K562 (cell line): ENCODE measurements around the gene COL11A2. TPM values are rescaled to one million over a fixed set of nuclear protein-coding genes. Genes with fewer than 3 reads are reported as not detected.

Source experiments
- ATAC-seq: fragments of 200-7000 bp; cut with Tn5 transposase; 3 replicates; pipeline ENCODE4 v1.9.1; 2020; ENCODE audit warnings: moderate library complexity
- BruUV-seq: library from RNA; stranded (reverse); fragments of 400-500 nt; replicated peaks from 2 replicates; lab custom pipeline; 2021; lab: Mats Ljungman, UMichigan
- CTCF ChIA-PET: fragments of 300-600 bp; formaldehyde crosslinking; extraction: SDS; loops from one replicate; lab custom pipeline; 2021; ENCODE audit warnings: low intra/inter-chr PET ratio; lab: Yijun Ruan, JAX
- POLR2A ChIA-PET: fragments of 300-600, 350-650 bp; sonication (Branson Sonifier 250); formaldehyde crosslinking; extraction: SDS; loops from one replicate; lab custom pipeline; 2021; ENCODE audit warnings: antibody characterized with exemption, inconsistent platforms; lab: Yijun Ruan, JAX
- DNase-seq, 4 experiments: peaks; one replicate each; pipeline versions ENCODE4 v3.0.0 to v3.0.0-alpha.2; 2011 to 2018; ENCODE audit warnings: low spot score in 3 of 4, mixed read lengths in 3 of 4; ENCODE audit errors: extremely low read depth in 1 of 4
- FAIRE-seq: peaks from 2 replicates; lab custom pipeline; 2011; peaks lifted over from hg19 to GRCh38; lab: Jason Lieb, UNC
- H2AFZ ChIP-seq: 2 replicates; pipeline ENCODE4 v1.6.0; 2011; ENCODE audit warnings: low read depth, low read length, control low read depth, inconsistent platforms
- H3K27ac ChIP-seq: fragments of 200-600 bp; 3 replicates; pipeline ENCODE4 v1.8.0; 2011; ENCODE audit warnings: low read depth, mild to moderate bottlenecking, control low read depth, inconsistent platforms, low read length, moderate library complexity, mixed read lengths; ENCODE audit errors: extremely low read depth
- H3K27me3 ChIP-seq, 2 experiments: fragments of 300-600 bp in 1 of 2; 2 replicates in 1 of 2; 3 replicates in 1 of 2; pipeline versions ENCODE4 v1.6.0 to v1.8.0; 2011; ENCODE audit warnings: inconsistent platforms in 2 of 2, low read length in 2 of 2, mild to moderate bottlenecking in 1 of 2, mixed read lengths in 1 of 2, moderate library complexity in 1 of 2; ENCODE audit not compliant: control insufficient read depth in 2 of 2, insufficient read depth in 2 of 2
- H3K36me3 ChIP-seq: fragments of 300-600 bp; 3 replicates; pipeline ENCODE4 v1.8.0; 2011; ENCODE audit warnings: mild to moderate bottlenecking, low read length, inconsistent platforms; ENCODE audit not compliant: control insufficient read depth, insufficient read depth
- H3K4me1 ChIP-seq, 2 experiments: fragments of 200-600 bp in 1 of 2; replicated peaks in 1 of 2; 2 replicates in 1 of 2; 3 replicates in 1 of 2; pipeline versions ENCODE4 v1.5.1 to v1.8.0; 2011; ENCODE audit warnings: inconsistent platforms in 2 of 2, low read length in 2 of 2, mild to moderate bottlenecking in 1 of 2, mixed read lengths in 1 of 2, moderate library complexity in 1 of 2; ENCODE audit not compliant: control insufficient read depth in 2 of 2, insufficient read depth in 2 of 2
- H3K4me2 ChIP-seq: 2 replicates; pipeline ENCODE4 v1.6.1; 2011; ENCODE audit warnings: low read length, control low read depth, inconsistent platforms, mixed read lengths; ENCODE audit not compliant: insufficient read depth
- H3K4me3 ChIP-seq: fragments of 200-600 bp; sonication (generic), shearing (Covaris generic); 2 replicates; pipeline ENCODE4 v1.5.1; 2016; ENCODE audit warnings: control low read depth, inconsistent platforms
- H3K79me2 ChIP-seq: fragments of 200-600 bp; 3 replicates; pipeline ENCODE4 v1.8.0; 2011; ENCODE audit warnings: low read length, inconsistent platforms; ENCODE audit not compliant: control insufficient read depth, insufficient read depth
- H3K9ac ChIP-seq, 2 experiments: 2 replicates each; pipeline versions ENCODE4 v1.6.0 to v1.6.1; 2011; ENCODE audit warnings: low read depth in 2 of 2, low read length in 2 of 2, control low read depth in 1 of 2, inconsistent platforms in 1 of 2, mild to moderate bottlenecking in 1 of 2, mixed read lengths in 1 of 2; ENCODE audit not compliant: insufficient read depth in 1 of 2
- H3K9me1 ChIP-seq: one replicate; pipeline ENCODE4 v1.6.0; 2011; ENCODE audit warnings: inconsistent platforms, mild to moderate bottlenecking, low read length, moderate library complexity; ENCODE audit not compliant: control insufficient read depth, insufficient read depth
- H3K9me3 ChIP-seq: replicated peaks from 2 replicates; pipeline ENCODE4 v1.5.1; 2011; ENCODE audit warnings: low read depth, low read length, inconsistent platforms; ENCODE audit not compliant: control insufficient read depth, insufficient read depth
- H4K20me1 ChIP-seq: replicated peaks from 2 replicates; pipeline ENCODE4 v1.6.1; 2011; ENCODE audit warnings: low read length, inconsistent platforms, mixed read lengths; ENCODE audit not compliant: control insufficient read depth, insufficient read depth
- AFF1 ChIP-seq, 2 experiments: fragments of 450-650 bp; IDR thresholded peaks; 2 replicates each; pipeline ENCODE4 v1.6.1; 2018; ENCODE audit warnings: mild to moderate bottlenecking in 2 of 2, low read depth in 1 of 2; ENCODE audit not compliant: partially characterized antibody in 2 of 2
- BRD4 ChIP-seq: fragments of 200-600 bp; sonication (generic); IDR thresholded peaks from 2 replicates; pipeline ENCODE4 v1.6.1; 2017; ENCODE audit warnings: inconsistent platforms
- L3MBTL2 ChIP-seq: fragments of 450-650 bp; IDR thresholded peaks from 2 replicates; pipeline ENCODE4 v1.6.1; 2016; ENCODE audit warnings: mild to moderate bottlenecking, moderate library complexity
- LEF1 ChIP-seq: fragments of 450-650 bp; IDR thresholded peaks from 2 replicates; pipeline ENCODE4 v1.6.1; 2016; ENCODE audit warnings: mild to moderate bottlenecking
- MYC ChIP-seq, 2 experiments: fragments of 250-450 bp in 1 of 2; sonication (Bioruptor Pico) in 1 of 2; IDR thresholded peaks; 2 replicates each; pipeline versions ENCODE4 v1.5.1 to v1.6.1; 2012 to 2021; ENCODE audit warnings: low read depth in 2 of 2, borderline replicate concordance in 1 of 2, improper control_type of control experiment in 1 of 2, low read length in 1 of 2, mild to moderate bottlenecking in 1 of 2, moderate library complexity in 1 of 2
- ZBTB2 ChIP-seq: fragments of 450-650 bp; IDR thresholded peaks from 2 replicates; pipeline ENCODE4 v1.6.1; 2016; ENCODE audit warnings: antibody characterized with exemption
- ZNF592 ChIP-seq: fragments of 450-650 bp; IDR thresholded peaks from 2 replicates; pipeline ENCODE4 v1.6.1; 2017; ENCODE audit warnings: antibody characterized with exemption, mild to moderate bottlenecking
- WGBS: fragments of 100-300 bp; shearing (Covaris generic); methylation state at CpG from one replicate; pipeline ENCODE4 v1.1.6; 2016; ENCODE audit warnings: low coverage, mixed read lengths; ENCODE audit not compliant: insufficient coverage; ENCODE audit errors: missing lambda C conversion rate; 5-methylcytosine and 5-hydroxymethylcytosine counted together
- in situ Hi-C: fragments of 300-500 bp; cut with MboI; formaldehyde crosslinking; loops from 4 replicates; pipeline ENCODE4 v1.15.0; 2018; ENCODE audit warnings: inconsistent platforms, mixed read lengths
- intact Hi-C: fragments of 100-400 bp; cut with micrococcal nuclease; formaldehyde crosslinking; loops from 2 replicates; pipeline ENCODE4 v1.14.2; 2022
- polyA plus RNA-seq, 8 experiments: library from polyadenylated mRNA; depleted of rRNA in 4 of 8; stranded (reverse) in 5 of 8; unstranded in 3 of 8; fragments of >200 nt; fragmentation: Nextera tagmentation in 2 of 8; fragmentation: Illumina TruSeq in 1 of 8; extraction: Ambion mirVana in 2 of 8; extraction: Trizol in 1 of 8; gene quantifications; 2 replicates each; pipeline versions ENCODE4 v1.2.1 to v1.2.3, GENCODE V29; 2011 to 2014; ENCODE audit warnings: inconsistent platforms in 1 of 8, missing spikeins in 1 of 8
- total RNA-seq, 7 experiments: library from RNA; depleted of rRNA in 6 of 7; stranded (reverse); fragments of >200 nt in 6 of 7; fragmentation: Illumina TruSeq in 2 of 7; extraction: Trizol in 2 of 7; gene quantifications; 2 replicates each; pipeline versions ENCODE4 v1.2.1 to v1.2.3, GENCODE V29; 2011 to 2021; ENCODE audit warnings: low replicate concordance in 1 of 7

Gene COL11A2
- total and polyA plus RNA-seq, 9 of the 15 experiments (the other 6 are each of a cell fraction or from before 2014, with no cell fraction given), result 0.04 to 0.35 (median 0.09) TPM; not detected in 1

- Histone ChIP-seq H3K27me3 (no peaks in the 10 kb centered on the region), H2AFZ (peak overlapping the region; percentile 96), H3K4me3 (peak overlapping the region; percentile 65), H3K9ac (peak overlapping the region; percentile 97 to 100), H3K27ac (peak overlapping the region; percentile 99), H3K9me3 (no peaks in the 10 kb centered on the region), H3K4me2 (peak overlapping the region; percentile 100), H3K4me1 (peaks cover 43 to 46% of the 10 kb centered on the region in 2 experiments; a peak in 4 of 5 replicates), H4K20me1 (peaks cover 22% of the 10 kb centered on the region), H3K9me1 (peaks cover 7% of the 10 kb centered on the region), H3K79me2 (peaks cover 66% of the 10 kb centered on the region), H3K36me3 (peaks cover 58% of the 10 kb centered on the region)
- ATAC-seq (peak; percentile 72), DNase-seq (peak; percentile 97 to 98 (median 98)), FAIRE-seq (peak; percentile 71)
- BruUV-seq, result TSS peak; percentile 54
- ChIA-PET POLR2A (interaction anchor here (1.0 to 1.4 kb wide), 3 partner anchors 8 to 228 kb away, joined by 3 to 5 read pairs (median 4); partner anchors contain the start of gene RING1), CTCF (no interaction called here)
- intact Hi-C loops (loop anchor here (2.0 to 5.0 kb wide), 4 partner anchors 49 to 1067 kb away; partner anchors contain the start of genes FKBPL and PHF1), in situ Hi-C loops (no loop called here)
- WGBS, result 2% methylated on average over 13 of the region's 26 CpGs
- TF ChIP-seq MYC (IDR thresholded peaks at IDR 0.05; ENCODE audit: low read depth, low read length), result peak; percentile 75
- TF ChIP-seq MYC (CRISPR knock-in tag; IDR thresholded peaks at IDR 0.05; ENCODE audit: borderline replicate concordance, low read depth), result no peak
- peak in 1 of 2 experiments; percentile 71 for TF ChIP-seq AFF1 (IDR thresholded peaks at IDR 0.05; ENCODE audit: low read depth in 1 of 2, partially characterized antibody in 2 of 2)
- 0 out of 2 replicates have a peak, but pooled peaks have one; percentile 1 for TF ChIP-seq BRD4
- TF ChIP-seq ZNF592, result peak; percentile 49
- TF ChIP-seq ZBTB2, result peak; percentile 46; the same call in 1 of the 2 replicates
- TF ChIP-seq LEF1, result 0 out of 2 replicates have a peak, but pooled peaks have one; percentile 66
- peak; percentile 73; the same call in 1 of the 2 replicates for TF ChIP-seq L3MBTL2
These were observed 7.5 kb upstream of the COL11A2 start for GRCh38 chr6:33199687-33200218.
